DLD1 (cell line): ENCODE data around the gene CTU1.
"Not testable (repeated sequence)": the region's sequence is repeated elsewhere in the genome, so short reads cannot be mapped to it uniquely, and the experiment has no call there.

Source experiments
- in situ Hi-C: cut with HindIII; loops from 2 replicates; pipeline ENCODE4 v1.10.0; 2017; ENCODE audit warnings: low sequenced_read_pairs

Gene CTU1

DNA sequence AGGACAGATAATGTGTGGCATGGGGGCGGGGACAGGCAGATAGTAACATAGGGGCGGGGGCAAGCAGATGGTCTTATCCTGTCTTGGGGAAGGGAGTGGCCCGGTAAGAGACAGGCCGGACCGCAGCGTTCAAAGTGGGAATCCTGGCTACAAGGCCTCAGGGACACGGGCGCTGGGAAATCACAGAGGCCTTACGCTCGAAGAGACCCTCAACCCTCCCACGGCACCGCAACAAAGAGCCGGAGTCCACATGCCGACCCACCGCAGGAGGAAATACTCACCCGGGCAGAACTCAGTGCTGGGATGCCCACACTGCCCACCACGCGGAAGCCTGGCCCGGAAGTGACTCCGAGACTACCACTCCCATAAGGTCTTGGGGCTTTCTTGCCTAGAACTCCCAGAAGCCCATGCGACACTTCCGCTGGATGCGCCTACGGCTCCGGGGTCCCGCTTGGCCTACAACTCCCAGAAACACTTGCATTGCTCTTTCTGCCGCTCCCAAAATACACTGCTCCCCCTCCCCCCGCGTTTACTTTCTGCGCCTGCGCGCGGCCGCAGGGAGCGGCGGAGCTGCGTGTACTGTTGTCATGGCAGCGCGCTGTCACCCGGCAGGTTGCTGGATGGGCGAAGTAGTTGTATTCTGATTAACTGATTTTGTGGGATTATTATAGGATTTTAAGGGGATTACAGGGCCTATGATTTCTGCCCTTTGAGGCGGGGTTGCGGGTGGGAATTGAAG is at the start of gene CTU1:
CTU1 (minus strand) TSS at position 344 of the 739 bp plus-strand sequence. CDS start 3,840 bp downstream, outside the sequence.
- in situ Hi-C loops = no loop called here

GRCh38 chr19:51157265-51157664 is 49.1 kb upstream of the CTU1 start:
- in situ Hi-C loops = no loop called here

DNA sequence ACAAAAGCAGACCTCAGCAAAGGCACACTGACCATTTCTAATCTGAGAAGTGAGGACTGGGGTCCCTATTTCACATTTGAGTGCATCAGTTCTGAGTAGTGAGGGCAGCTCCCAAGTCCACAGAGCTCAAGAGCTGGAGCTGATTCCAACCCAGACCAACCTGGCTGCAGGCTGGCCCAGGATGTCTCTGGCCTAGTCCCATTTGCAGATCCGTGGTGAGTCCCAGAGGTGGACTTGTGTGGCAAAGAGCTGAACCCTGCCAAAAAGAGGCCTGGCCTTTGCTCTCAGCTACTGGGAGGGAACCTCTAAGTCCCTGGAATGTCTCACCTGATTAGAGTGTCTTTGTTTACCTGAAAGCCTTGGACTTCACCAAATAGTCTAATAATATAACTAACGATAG is 48.5 kb upstream of the CTU1 start:
- in situ Hi-C loops = no loop called here

DNA sequence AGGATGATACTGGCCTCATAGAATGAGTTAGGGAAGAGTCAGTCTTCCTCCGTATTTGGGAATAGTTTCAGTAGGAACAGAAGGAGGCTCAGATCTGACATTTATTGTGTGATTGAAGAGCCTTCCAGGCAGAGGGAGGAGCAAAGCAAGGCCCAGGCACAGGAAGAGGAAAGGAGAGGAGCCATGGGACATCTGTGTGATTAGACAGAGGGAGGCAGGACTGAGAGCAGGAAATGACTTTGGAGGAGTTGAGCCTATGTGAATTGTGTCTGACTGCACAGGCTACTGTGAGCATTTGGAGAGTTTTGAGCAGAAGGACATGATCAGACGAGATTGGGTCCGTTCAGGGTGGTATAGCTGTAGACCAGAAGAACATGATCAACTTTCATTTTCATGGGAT is 42.4 kb upstream of the CTU1 start:
- in situ Hi-C loops = no loop called here

GRCh38 chr19:51148580-51148979 is 40.4 kb upstream of the CTU1 start:
- in situ Hi-C loops = no loop called here

DNA sequence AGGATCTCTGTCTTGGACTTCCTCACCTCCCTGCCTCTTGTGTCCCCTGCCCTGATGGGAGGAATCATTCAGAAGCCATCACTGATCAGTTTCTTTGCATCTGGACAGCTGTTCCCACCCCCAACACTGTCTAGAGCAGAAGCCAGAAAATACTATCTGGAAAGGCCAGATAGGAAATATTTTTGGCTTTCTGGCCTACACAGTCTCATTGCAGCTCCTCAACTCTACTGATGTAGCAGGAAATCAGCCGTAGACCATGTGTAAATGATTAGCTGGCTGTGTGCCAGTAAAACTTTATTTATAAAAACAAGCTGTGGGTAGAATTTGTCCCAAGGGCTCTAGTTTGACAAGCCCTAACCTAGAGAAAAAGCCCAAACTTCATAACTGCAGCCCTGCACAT is 39.5 kb upstream of the CTU1 start:
- in situ Hi-C loops = no loop called here

- in situ Hi-C loops = no loop called here
These were observed 38.5 kb upstream of the CTU1 start for GRCh38 chr19:51146751-51147150.

DNA sequence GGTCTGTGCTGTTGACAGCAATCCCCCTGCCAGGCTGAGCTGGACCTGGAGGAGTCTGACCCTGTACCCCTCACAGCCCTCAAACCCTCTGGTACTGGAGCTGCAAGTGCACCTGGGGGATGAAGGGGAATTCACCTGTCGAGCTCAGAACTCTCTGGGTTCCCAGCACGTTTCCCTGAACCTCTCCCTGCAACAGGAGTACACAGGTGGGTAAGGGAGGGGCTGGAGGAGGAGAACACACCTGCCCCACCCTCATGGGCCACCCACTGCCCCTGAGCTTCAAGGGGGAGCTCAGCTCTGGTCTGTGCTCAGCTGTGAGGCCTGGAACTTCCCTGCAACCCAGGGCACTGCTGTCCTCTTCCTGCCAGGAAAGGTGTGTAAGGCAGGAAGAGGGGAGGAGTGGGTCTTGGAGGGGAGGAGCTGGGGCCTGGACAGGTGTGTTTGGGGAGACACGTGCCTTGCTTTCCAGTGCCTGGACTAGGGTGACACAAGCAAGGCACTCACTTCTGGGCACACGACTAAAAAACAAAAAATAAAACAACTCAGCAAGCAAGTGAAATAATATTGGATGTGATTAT is 37.8 kb upstream of the CTU1 start:
- in situ Hi-C loops = no loop called here

- in situ Hi-C loops = no loop called here
These were observed 36.4 kb upstream of the CTU1 start for GRCh38 chr19:51144482-51145045.

GRCh38 chr19:51143486-51143885 is 35.3 kb upstream of the CTU1 start:
- in situ Hi-C loops = no loop called here

DNA sequence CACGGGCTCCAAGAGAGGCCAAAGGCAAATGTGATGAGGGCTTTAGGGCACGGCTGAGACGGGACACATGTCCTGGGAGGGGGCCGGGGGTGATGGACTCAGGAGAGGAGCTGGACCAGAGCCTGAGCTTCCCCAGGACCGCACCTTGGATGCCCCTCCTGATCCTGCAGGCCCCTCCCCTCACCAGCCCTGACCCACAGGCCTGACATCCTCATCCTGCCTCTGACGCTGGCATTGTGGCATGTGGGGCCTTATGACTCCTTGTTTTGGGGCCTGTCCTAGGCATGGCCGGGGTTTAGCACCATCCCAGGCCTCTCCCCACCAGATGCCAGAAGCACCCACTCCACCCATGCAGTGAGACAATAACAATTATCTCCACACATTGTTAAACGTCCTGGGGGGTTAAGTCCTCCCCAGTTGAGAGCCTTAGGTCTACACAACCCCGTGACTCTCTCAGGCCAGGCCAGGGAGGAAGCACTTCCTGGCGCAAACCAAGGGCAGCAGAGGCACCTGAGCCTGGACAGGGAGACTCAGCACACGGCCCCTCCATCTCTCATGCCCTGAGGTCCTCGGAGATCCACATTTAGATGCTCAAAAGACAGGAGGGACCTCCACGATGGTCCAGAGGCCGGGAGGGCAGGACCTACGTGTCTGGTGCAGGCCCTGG is 34.7 kb upstream of the CTU1 start:
- in situ Hi-C loops = not testable (repeated sequence)

GRCh38 chr19:51142119-51142518 is 33.9 kb upstream of the CTU1 start, which contains the start of gene SIGLEC7:
TSS of gene SIGLEC7 (plus strand) at chr19:51142301. CDS start at chr19:51142370, 69 bp downstream.
- in situ Hi-C loops = no loop called here

DNA sequence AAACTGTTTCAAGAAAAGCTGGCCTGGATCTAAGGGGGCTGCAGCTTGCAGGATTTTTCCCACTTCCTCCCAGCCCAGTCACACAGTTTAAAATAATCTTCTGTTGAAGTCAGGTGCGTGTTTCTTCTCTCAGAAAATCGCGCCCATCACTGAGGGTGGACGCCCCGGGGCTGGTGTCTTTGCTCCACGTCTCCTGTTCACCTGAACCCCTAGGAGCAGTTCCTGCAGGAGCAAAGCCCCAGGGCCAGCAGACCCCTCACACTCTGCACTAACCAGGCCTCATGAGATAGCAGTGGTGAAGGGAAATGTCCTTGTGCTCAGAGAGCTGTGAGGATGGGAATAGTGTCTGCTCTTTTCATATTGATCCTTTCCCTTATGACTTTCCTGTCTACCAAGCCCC is 33.0 kb upstream of the CTU1 start:
- in situ Hi-C loops = no loop called here

- in situ Hi-C loops = no loop called here
These were observed 32.2 kb upstream of the CTU1 start for GRCh38 chr19:51140441-51140840.

DNA sequence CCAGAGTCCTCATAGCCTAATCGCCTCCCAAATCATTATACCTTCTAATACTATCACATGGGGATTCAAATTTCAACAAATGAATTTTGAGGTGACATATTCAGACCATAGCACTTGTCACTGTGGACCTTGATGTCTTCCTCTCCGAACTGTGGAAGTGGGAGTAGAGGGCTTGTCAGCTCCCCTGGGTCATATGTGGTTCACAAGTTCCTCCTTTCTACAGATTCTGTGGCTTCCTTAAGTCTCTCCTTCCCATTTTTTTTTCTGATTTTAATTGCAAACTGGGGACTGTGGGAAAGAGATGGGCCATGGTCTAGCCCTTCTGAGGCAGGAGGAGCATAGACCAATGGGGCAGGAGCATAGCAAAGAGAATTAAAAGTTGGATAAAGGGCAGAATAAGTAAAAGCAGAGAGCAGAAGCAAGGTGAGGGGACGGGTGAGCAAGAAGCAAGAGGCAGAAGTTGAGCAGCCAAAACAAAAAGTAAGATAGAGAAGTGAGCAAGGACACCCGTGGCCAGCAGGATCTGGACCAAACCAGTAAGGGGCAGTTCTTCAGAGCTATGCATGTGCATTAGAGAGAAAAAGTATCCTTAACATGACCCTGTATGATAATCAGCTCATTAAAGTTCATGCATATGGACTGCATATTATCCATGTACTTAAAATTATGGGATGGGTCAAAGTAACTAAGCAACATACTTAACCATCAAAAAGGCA is 31.2 kb upstream of the CTU1 start:
- in situ Hi-C loops = no loop called here

DNA sequence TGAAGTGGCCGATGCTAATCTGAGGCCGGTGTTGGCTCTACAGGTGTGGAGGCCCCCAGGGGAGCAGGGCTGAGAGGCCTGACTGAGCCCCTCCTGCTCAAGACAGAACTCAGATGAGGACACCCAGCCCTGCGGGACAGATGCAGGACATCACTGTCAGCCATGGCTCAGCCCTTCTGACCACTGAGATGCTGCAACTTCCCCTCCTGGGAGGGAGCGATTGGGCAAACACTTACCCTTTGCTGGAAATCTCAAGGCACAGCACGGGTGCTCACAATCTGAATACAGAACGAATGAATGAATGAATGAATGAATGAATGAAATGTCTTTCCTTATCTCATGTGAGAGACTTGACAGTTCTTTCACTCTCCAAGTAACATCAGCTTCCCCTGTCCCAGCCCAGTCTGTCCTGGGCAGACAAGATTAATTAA is 30.4 kb upstream of the CTU1 start:
- in situ Hi-C loops = no loop called here

DNA sequence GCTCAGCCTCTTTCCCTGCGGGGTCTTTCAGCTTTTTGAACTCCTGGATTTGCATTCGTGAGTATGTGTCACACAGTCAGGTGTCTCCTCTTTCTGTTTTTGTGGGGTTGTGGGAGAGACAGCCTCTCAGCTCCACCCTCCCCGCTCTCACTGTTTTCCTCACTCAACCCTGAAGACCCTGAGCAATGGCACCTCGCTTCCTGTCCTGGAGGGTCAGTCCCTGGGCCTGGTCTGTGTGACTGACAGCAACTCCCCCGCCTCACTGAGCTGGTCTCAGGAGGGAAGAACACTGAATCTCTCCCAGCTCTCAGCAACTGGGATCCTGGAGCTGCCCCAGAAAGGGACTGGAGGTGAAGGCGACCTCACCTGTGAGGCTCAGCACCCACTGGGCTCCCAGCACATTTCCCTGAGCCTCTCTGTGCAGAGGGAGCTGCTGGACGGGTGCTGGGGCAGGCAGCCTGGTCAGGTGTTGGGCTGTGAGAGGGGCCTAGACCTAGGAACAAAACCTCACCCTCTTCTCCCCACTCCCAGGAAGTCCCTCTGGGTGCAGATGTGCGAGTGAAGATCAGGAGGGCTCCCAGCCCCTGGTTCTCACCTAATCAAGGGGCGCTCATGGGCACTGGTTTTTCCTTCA is 29.7 kb upstream of the CTU1 start:
- in situ Hi-C loops = no loop called here

- in situ Hi-C loops = no loop called here
These were observed 28.8 kb upstream of the CTU1 start for GRCh38 chr19:51136851-51137551.

GRCh38 chr19:51135986-51136762 is 28.0 kb upstream of the CTU1 start:
- in situ Hi-C loops = no loop called here
